HepG2 (cell line): ENCODE results near the gene DLX6. TPM values are rescaled to one million over a fixed set of nuclear protein-coding genes. Genes with fewer than 3 reads are reported as not detected.
A peak's percentile ranks its signal among the peaks of the same experiment; 100 is the strongest.

Experiments used
- ASH2L ChIP-seq: fragments of 300-600, 200-600 bp; sonication (generic); IDR thresholded peaks from 2 replicates; pipeline ENCODE4 v1.7.0; 2017; ENCODE audit warnings: low read depth, mild to moderate bottlenecking, moderate library complexity, mixed read lengths, low read length; ENCODE audit not compliant: insufficient read length
- BRD4 ChIP-seq: sonication (generic); formaldehyde crosslinking; IDR thresholded peaks from 2 replicates; pipeline ENCODE4 v1.4.0; 2020; ENCODE audit warnings: missing genetic modification reagents
- HDAC2 ChIP-seq: sonication (generic); formaldehyde crosslinking; IDR thresholded peaks from 2 replicates; pipeline ENCODE4 v1.4.0; 2020; ENCODE audit warnings: missing genetic modification reagents
- HNF1A ChIP-seq, 2 experiments: sonication (generic) in 1 of 2; formaldehyde crosslinking in 1 of 2; IDR thresholded peaks; 2 replicates each; pipeline versions ENCODE4 v1.4.0 to v1.6.1; 2016 to 2020; ENCODE audit warnings: borderline replicate concordance in 1 of 2, low read depth in 1 of 2, mild to moderate bottlenecking in 1 of 2, missing genetic modification reagents in 1 of 2
- IRF9 ChIP-seq: sonication (generic); formaldehyde crosslinking; IDR thresholded peaks from 2 replicates; pipeline ENCODE4 v1.8.0; 2022; ENCODE audit warnings: missing genetic modification reagents, mild to moderate bottlenecking, borderline replicate concordance
- MED1 ChIP-seq: sonication (generic); formaldehyde crosslinking; IDR thresholded peaks from 2 replicates; pipeline ENCODE4 v1.4.0; 2020; ENCODE audit warnings: missing genetic modification reagents
- PHF8 ChIP-seq: sonication (generic); formaldehyde crosslinking; IDR thresholded peaks from 2 replicates; pipeline ENCODE4 v1.5.0; 2020; ENCODE audit warnings: missing genetic modification reagents
- RNF2 ChIP-seq: fragments of 450-650 bp; conservative IDR thresholded peaks from 2 replicates; pipeline ENCODE4 v1.6.1; 2016; ENCODE audit warnings: low read depth
- SAFB2 ChIP-seq: sonication (generic); formaldehyde crosslinking; IDR thresholded peaks from 2 replicates; pipeline ENCODE4 v1.5.1; 2020; ENCODE audit warnings: missing genetic modification reagents, low read depth, mild to moderate bottlenecking, borderline replicate concordance
- SAP130 ChIP-seq: IDR thresholded peaks from 2 replicates; pipeline ENCODE4 v1.6.1; 2016; ENCODE audit warnings: low read depth
- SPEN ChIP-seq: sonication (generic); formaldehyde crosslinking; IDR thresholded peaks from 2 replicates; pipeline ENCODE4 v1.5.1; 2020; ENCODE audit warnings: low read depth, mild to moderate bottlenecking, missing genetic modification reagents
- ZBED4 ChIP-seq: sonication (generic); formaldehyde crosslinking; IDR thresholded peaks from 2 replicates; pipeline ENCODE4 v1.4.0; 2020; ENCODE audit warnings: missing genetic modification reagents, borderline replicate concordance
- ZBTB20 ChIP-seq: sonication (generic); formaldehyde crosslinking; IDR thresholded peaks from 2 replicates; pipeline ENCODE4 v1.8.1; 2023; ENCODE audit warnings: missing genetic modification reagents, low read depth, mild to moderate bottlenecking, borderline replicate concordance
- ZMYM2 ChIP-seq: sonication (generic); formaldehyde crosslinking; IDR thresholded peaks from 2 replicates; pipeline ENCODE4 v1.8.0; 2022; ENCODE audit warnings: mild to moderate bottlenecking, missing genetic modification reagents
- ZNF501 ChIP-seq: sonication (generic); formaldehyde crosslinking; IDR thresholded peaks from 2 replicates; pipeline ENCODE4 v1.5.1; 2020; ENCODE audit warnings: mild to moderate bottlenecking, moderate library complexity, missing genetic modification reagents
- ZNF709 ChIP-seq: sonication (generic); formaldehyde crosslinking; IDR thresholded peaks from 2 replicates; pipeline ENCODE4 v1.5.0; 2020; ENCODE audit warnings: mild to moderate bottlenecking, missing genetic modification reagents
- ZNF749 ChIP-seq: sonication (generic); formaldehyde crosslinking; IDR thresholded peaks from 2 replicates; pipeline ENCODE4 v1.8.0; 2022; ENCODE audit warnings: mild to moderate bottlenecking, missing genetic modification reagents, moderate library complexity, borderline replicate concordance
- ZNF883 ChIP-seq: sonication (generic); formaldehyde crosslinking; IDR thresholded peaks from 2 replicates; pipeline ENCODE4 v1.5.1; 2020; ENCODE audit warnings: mild to moderate bottlenecking, missing genetic modification reagents; ENCODE audit errors: not compliant biosample characterization
- polyA plus RNA-seq, 8 experiments: library from polyadenylated mRNA; depleted of rRNA in 3 of 8; stranded (reverse) in 7 of 8; unstranded in 1 of 8; fragments of >200 nt; fragmentation: Illumina TruSeq in 4 of 8; extraction: Trizol in 4 of 8; gene quantifications; 2 replicates each; pipeline versions ENCODE4 v1.2.1 to v1.2.3, GENCODE V29; 2011 to 2016; ENCODE audit warnings: low read depth in 4 of 8, missing spikeins in 1 of 8, mixed read lengths in 1 of 8; ENCODE audit not compliant: insufficient read depth in 1 of 8
- total RNA-seq, 5 experiments: library from RNA; depleted of rRNA; stranded (reverse); fragments of >200 nt; fragmentation: Illumina TruSeq; extraction: Trizol; gene quantifications; 2 replicates each; pipeline ENCODE4 v1.2.3, GENCODE V29; 2016; ENCODE audit warnings: low read depth in 1 of 5

The DLX6 gene
- total and polyA plus RNA-seq, 2 of the 13 experiments (the other 11 are each of a cell fraction or from before 2014, with no cell fraction given) = 3.5 to 5.5 TPM

DNA sequence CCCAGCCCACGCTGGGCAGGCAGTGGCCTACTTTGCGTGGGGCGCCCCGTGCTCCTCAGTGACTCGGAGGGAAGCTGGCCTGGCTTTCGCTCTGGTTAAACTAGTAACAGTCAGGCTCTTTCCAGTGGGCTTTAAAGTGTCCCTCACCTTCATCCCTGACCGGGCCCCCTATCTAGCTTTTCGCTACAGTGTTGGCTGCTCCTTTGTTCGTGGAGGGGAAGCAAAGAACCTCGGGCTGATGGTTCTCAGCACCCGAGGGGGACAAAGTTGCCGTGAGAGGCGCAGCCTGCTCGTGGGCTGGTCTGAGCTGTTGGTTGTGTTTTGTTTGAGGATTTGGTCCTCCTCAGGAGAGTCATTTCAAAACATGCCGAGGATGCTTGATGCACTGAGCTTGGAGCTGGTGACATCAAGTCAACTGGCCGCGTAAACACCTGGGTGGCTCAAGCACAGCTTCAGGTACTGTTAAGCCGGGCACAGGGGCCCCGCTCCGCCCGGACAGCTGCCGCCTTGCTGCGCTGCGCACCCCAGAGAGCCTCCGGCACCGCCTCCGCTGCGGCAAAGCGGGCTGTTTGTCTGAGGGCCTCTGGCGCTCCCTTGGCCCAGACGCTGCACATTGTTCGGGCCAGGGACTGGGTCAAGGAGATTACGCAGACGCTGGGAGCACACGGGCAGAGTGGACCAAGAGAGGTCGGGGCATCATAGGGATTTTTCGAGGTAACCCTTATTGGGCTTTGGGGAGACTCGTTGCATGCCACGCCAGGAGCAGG, 1.6 kb downstream of the DLX6 start (continued):
- TF ChIP-seq ZBED4 (CRISPR knock-in tag) = peak; percentile 60; the same call in 1 of the 2 replicates
- peak; percentile 66 for TF ChIP-seq ZNF883 (CRISPR knock-in tag)
- 0 out of 2 replicates have a peak, but pooled peaks have one; percentile 22 for TF ChIP-seq SAP130 (CRISPR knock-in tag)
- peak; percentile 6; the same call in 1 of the 2 replicates for TF ChIP-seq SPEN (CRISPR knock-in tag)
- TF ChIP-seq HDAC2 = no peak
- TF ChIP-seq RNF2 = 0 out of 2 replicates have a peak, but pooled peaks have one; percentile 13
- TF ChIP-seq HNF1A (IDR thresholded peaks at IDR 0.05; ENCODE audit: low read depth) = no peak
- TF ChIP-seq HNF1A (CRISPR knock-in tag; IDR thresholded peaks at IDR 0.05; ENCODE audit: borderline replicate concordance) = 0 out of 2 replicates have a peak, but pooled peaks have one; percentile 42
- peak; percentile 12; the same call in 1 of the 2 replicates for TF ChIP-seq PHF8
- 0 out of 2 replicates have a peak, but pooled peaks have one; percentile 13 for TF ChIP-seq MED1 (CRISPR knock-in tag)
- TF ChIP-seq IRF9 (CRISPR knock-in tag) = 0 out of 2 replicates have a peak, but pooled peaks have one; percentile 16
- TF ChIP-seq ZNF709 = 0 out of 2 replicates have a peak, but pooled peaks have one; percentile 6
- TF ChIP-seq ASH2L = peak; percentile 38
- 0 out of 2 replicates have a peak, but pooled peaks have one; percentile 46 for TF ChIP-seq ZNF749 (CRISPR knock-in tag)
- peak; percentile 47; the same call in 1 of the 2 replicates for TF ChIP-seq BRD4 (CRISPR knock-in tag)
- TF ChIP-seq SAFB2 = no peak
- TF ChIP-seq ZBTB20 (CRISPR knock-in tag) = no peak
- TF ChIP-seq ZNF501 (CRISPR knock-in tag) = peak; percentile 72
- TF ChIP-seq ZMYM2 (CRISPR knock-in tag) = no peak
